ENCODE data around the gene ANGPTL5. TPM values are rescaled to one million over a fixed set of nuclear protein-coding genes. Genes with fewer than 3 reads are reported as not detected.
"Not testable (repeated sequence)": the region's sequence is repeated elsewhere in the genome, so short reads cannot be mapped to it uniquely, and the experiment has no call there.

The ANGPTL5 gene
- total RNA-seq = not detected

GRCh38 chr11:101916422-101916821, at the start of gene ANGPTL5:
ANGPTL5 (minus strand) TSS chr11:101916522; CDS start chr11:101907909, 8,613 bp downstream.
- H3K9me3 Mint-ChIP-seq = no peaks in the 10 kb centered on the region
- peaks cover 24% of the 10 kb centered on the region for H3K4me1 Mint-ChIP-seq
- peak within 1 kb of the TSS; percentile 57 for H3K27ac Mint-ChIP-seq
- no peak for DNase-seq
- peak within 1 kb of the TSS; percentile 87 for H3K4me3 Mint-ChIP-seq
- ChIA-PET POLR2A (no interaction called here), CTCF (no interaction called here)
- no peaks in the 10 kb centered on the region for H3K27me3 Mint-ChIP-seq
- no peaks in the 10 kb centered on the region for H3K36me3 Mint-ChIP-seq (ENCODE audit: low read depth)

- H3K36me3 Mint-ChIP-seq (ENCODE audit: low read depth); H3K27me3 Mint-ChIP-seq; H3K4me3 Mint-ChIP-seq; POLR2A ChIA-PET; H3K9me3 Mint-ChIP-seq; H3K27ac Mint-ChIP-seq; CTCF ChIA-PET; H3K4me1 Mint-ChIP-seq; DNase-seq: not testable (repeated sequence)
These were observed 47.9 kb upstream of the ANGPTL5 start for GRCh38 chr11:101964200-101964599.

- Mint-ChIP-seq H3K27ac (no peak overlapping the region), H3K9me3 (no peaks in the 10 kb centered on the region), H3K4me3 (no peak overlapping the region), H3K27me3 (no peaks in the 10 kb centered on the region), H3K4me1 (no peaks in the 10 kb centered on the region), H3K36me3 (ENCODE audit: low read depth) (no peaks in the 10 kb centered on the region)
- CTCF ChIA-PET = no interaction called here
- POLR2A ChIA-PET = no interaction called here
- DNase-seq = no peak
These were observed 43.9 kb upstream of the ANGPTL5 start for GRCh38 chr11:101960231-101960630.

GRCh38 chr11:101955701-101956100, 39.4 kb upstream of the ANGPTL5 start:
- CTCF ChIA-PET = no interaction called here

GRCh38 chr11:101955278-101955677, 39.0 kb upstream of the ANGPTL5 start:
- Mint-ChIP-seq H3K27me3 (no peaks in the 10 kb centered on the region), H3K36me3 (ENCODE audit: low read depth) (no peaks in the 10 kb centered on the region), H3K4me3 (no peak overlapping the region), H3K27ac (no peak overlapping the region), H3K9me3 (no peaks in the 10 kb centered on the region), H3K4me1 (no peaks in the 10 kb centered on the region)
- ChIA-PET POLR2A (no interaction called here), CTCF (interaction anchor here (1.3 kb wide), 1 partner anchor 53 kb away, joined by 5 read pairs; no protein-coding TSS in a partner anchor)
- no peak for DNase-seq

More at GRCh38 chr11:101955701-101956100, 39.4 kb upstream of the ANGPTL5 start:
- Mint-ChIP-seq H3K4me1 (no peaks in the 10 kb centered on the region), H3K36me3 (ENCODE audit: low read depth) (no peaks in the 10 kb centered on the region), H3K9me3 (no peaks in the 10 kb centered on the region), H3K27ac (no peak overlapping the region), H3K27me3 (no peaks in the 10 kb centered on the region), H3K4me3 (no peak overlapping the region)
- no peak for DNase-seq
- POLR2A ChIA-PET = no interaction called here

- ChIA-PET CTCF (no interaction called here), POLR2A (no interaction called here)
- H3K27ac Mint-ChIP-seq = no peak overlapping the region
- H3K27me3 Mint-ChIP-seq = no peaks in the 10 kb centered on the region
- no peak for DNase-seq
- no peak overlapping the region for H3K4me3 Mint-ChIP-seq
- no peaks in the 10 kb centered on the region for H3K9me3 Mint-ChIP-seq
- H3K4me1 Mint-ChIP-seq = no peaks in the 10 kb centered on the region
- no peaks in the 10 kb centered on the region for H3K36me3 Mint-ChIP-seq (ENCODE audit: low read depth)
These were observed 33.4 kb upstream of the ANGPTL5 start for GRCh38 chr11:101949680-101950220.

GRCh38 chr11:101945448-101945847, 29.1 kb upstream of the ANGPTL5 start:
- Mint-ChIP-seq H3K27ac (no peak overlapping the region), H3K4me1 (no peaks in the 10 kb centered on the region), H3K27me3 (no peaks in the 10 kb centered on the region), H3K4me3 (no peak overlapping the region), H3K9me3 (no peaks in the 10 kb centered on the region), H3K36me3 (ENCODE audit: low read depth) (no peaks in the 10 kb centered on the region)
- ChIA-PET POLR2A (no interaction called here), CTCF (interaction anchor here (0.5 to 1.0 kb wide), 2 partner anchors 26 to 84 kb away, joined by 3 read pairs; no protein-coding TSS in a partner anchor)
- no peak for DNase-seq

- no peak overlapping the region for H3K4me3 Mint-ChIP-seq
- ChIA-PET CTCF (interaction anchor here (1.0 kb wide), 1 partner anchor 84 kb away, joined by 3 read pairs; no protein-coding TSS in a partner anchor), POLR2A (no interaction called here)
- no peaks in the 10 kb centered on the region for H3K27me3 Mint-ChIP-seq
- H3K27ac Mint-ChIP-seq = no peak overlapping the region
- H3K36me3 Mint-ChIP-seq (ENCODE audit: low read depth) = no peaks in the 10 kb centered on the region
- no peaks in the 10 kb centered on the region for H3K9me3 Mint-ChIP-seq
- no peak for DNase-seq
- no peaks in the 10 kb centered on the region for H3K4me1 Mint-ChIP-seq
These were observed 28.6 kb upstream of the ANGPTL5 start for GRCh38 chr11:101944923-101945322.

- H3K9me3 Mint-ChIP-seq = no peaks in the 10 kb centered on the region
- no peak overlapping the region for H3K27ac Mint-ChIP-seq
- POLR2A ChIA-PET = no interaction called here
- no peaks in the 10 kb centered on the region for H3K36me3 Mint-ChIP-seq (ENCODE audit: low read depth)
- DNase-seq = no peak
- no peaks in the 10 kb centered on the region for H3K4me1 Mint-ChIP-seq
- no peak overlapping the region for H3K4me3 Mint-ChIP-seq
- CTCF ChIA-PET = no interaction called here
- H3K27me3 Mint-ChIP-seq = no peaks in the 10 kb centered on the region
These were observed 24.7 kb upstream of the ANGPTL5 start for GRCh38 chr11:101940901-101941520.

GRCh38 chr11:101931692-101932091, 15.4 kb upstream of the ANGPTL5 start:
- H3K9me3 Mint-ChIP-seq = no peaks in the 10 kb centered on the region
- no peaks in the 10 kb centered on the region for H3K4me1 Mint-ChIP-seq
- no peaks in the 10 kb centered on the region for H3K36me3 Mint-ChIP-seq (ENCODE audit: low read depth)
- no peaks in the 10 kb centered on the region for H3K27me3 Mint-ChIP-seq
- ChIA-PET CTCF (no interaction called here), POLR2A (no interaction called here)
- DNase-seq = no peak
- no peak overlapping the region for H3K27ac Mint-ChIP-seq
- H3K4me3 Mint-ChIP-seq = no peak overlapping the region

GRCh38 chr11:101929294-101929915, 13.1 kb upstream of the ANGPTL5 start:
- Mint-ChIP-seq H3K4me1 (no peaks in the 10 kb centered on the region), H3K4me3 (no peak overlapping the region), H3K36me3 (ENCODE audit: low read depth) (no peaks in the 10 kb centered on the region), H3K27me3 (no peaks in the 10 kb centered on the region), H3K9me3 (no peaks in the 10 kb centered on the region), H3K27ac (no peak overlapping the region)
- DNase-seq = no peak
- POLR2A ChIA-PET = no interaction called here
- CTCF ChIA-PET = interaction anchor here (0.6 to 1.1 kb wide), 3 partner anchors 12 to 1367 kb away, joined by 3 to 5 read pairs (median 4); no protein-coding TSS in a partner anchor

GRCh38 chr11:101923554-101923953, 7.2 kb upstream of the ANGPTL5 start:
- DNase-seq = no peak
- ChIA-PET POLR2A (no interaction called here), CTCF (no interaction called here)

GRCh38 chr11:101920992-101921391, 4.7 kb upstream of the ANGPTL5 start:
- Mint-ChIP-seq H3K27me3 (no peaks in the 10 kb centered on the region), H3K36me3 (ENCODE audit: low read depth) (no peaks in the 10 kb centered on the region), H3K9me3 (no peaks in the 10 kb centered on the region), H3K4me1 (peaks cover 5% of the 10 kb centered on the region), H3K27ac (no peak overlapping the region), H3K4me3 (no peak overlapping the region)
- ChIA-PET POLR2A (no interaction called here), CTCF (no interaction called here)
- DNase-seq = no peak

More at GRCh38 chr11:101923554-101923953, 7.2 kb upstream of the ANGPTL5 start:
- Mint-ChIP-seq H3K36me3 (ENCODE audit: low read depth) (no peaks in the 10 kb centered on the region), H3K4me3 (no peak overlapping the region), H3K27ac (no peak overlapping the region), H3K4me1 (no peaks in the 10 kb centered on the region), H3K27me3 (no peaks in the 10 kb centered on the region), H3K9me3 (no peaks in the 10 kb centered on the region)

GRCh38 chr11:101917226-101917625, 904 bp upstream of the ANGPTL5 start:
- no peak for DNase-seq
- Mint-ChIP-seq H3K9me3 (no peaks in the 10 kb centered on the region), H3K36me3 (ENCODE audit: low read depth) (no peaks in the 10 kb centered on the region), H3K4me1 (peaks cover 24% of the 10 kb centered on the region), H3K27me3 (no peaks in the 10 kb centered on the region), H3K4me3 (no peak overlapping the region), H3K27ac (no peak overlapping the region)
- ChIA-PET CTCF (interaction anchor here (0.7 kb wide), 2 partner anchors 12 to 80 kb away, joined by 3 to 5 read pairs; no protein-coding TSS in a partner anchor), POLR2A (no interaction called here)
